ENCODE data around the gene PITPNM1.

DNA sequence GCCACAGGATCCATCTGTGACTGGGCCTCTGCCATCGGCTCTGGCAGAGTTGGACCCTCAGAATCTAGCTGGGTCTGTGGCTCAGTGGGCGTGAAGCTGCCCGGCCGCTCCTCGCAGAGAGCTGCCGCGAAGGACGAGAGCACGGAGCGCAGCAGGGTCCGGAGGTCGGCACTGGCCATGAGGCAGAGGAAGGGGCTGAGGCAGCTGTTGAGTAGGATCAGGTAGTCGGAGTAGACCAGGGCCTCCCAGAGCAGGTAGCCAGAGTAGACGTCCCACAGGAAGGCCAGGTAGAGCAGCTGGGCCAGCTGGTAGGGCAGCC lies 53.5 kb downstream of the PITPNM1 start:
- TF ChIP-seq, protein P1, sequence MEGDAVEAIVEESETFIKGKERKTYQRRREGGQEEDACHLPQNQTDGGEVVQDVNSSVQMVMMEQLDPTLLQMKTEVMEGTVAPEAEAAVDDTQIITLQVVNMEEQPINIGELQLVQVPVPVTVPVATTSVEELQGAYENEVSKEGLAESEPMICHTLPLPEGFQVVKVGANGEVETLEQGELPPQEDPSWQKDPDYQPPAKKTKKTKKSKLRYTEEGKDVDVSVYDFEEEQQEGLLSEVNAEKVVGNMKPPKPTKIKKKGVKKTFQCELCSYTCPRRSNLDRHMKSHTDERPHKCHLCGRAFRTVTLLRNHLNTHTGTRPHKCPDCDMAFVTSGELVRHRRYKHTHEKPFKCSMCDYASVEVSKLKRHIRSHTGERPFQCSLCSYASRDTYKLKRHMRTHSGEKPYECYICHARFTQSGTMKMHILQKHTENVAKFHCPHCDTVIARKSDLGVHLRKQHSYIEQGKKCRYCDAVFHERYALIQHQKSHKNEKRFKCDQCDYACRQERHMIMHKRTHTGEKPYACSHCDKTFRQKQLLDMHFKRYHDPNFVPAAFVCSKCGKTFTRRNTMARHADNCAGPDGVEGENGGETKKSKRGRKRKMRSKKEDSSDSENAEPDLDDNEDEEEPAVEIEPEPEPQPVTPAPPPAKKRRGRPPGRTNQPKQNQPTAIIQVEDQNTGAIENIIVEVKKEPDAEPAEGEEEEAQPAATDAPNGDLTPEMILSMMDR (conservative IDR thresholded peaks at IDR 0.05; ENCODE audit: low read depth in 2 of 2) = no peak
- TF ChIP-seq, protein P2, sequence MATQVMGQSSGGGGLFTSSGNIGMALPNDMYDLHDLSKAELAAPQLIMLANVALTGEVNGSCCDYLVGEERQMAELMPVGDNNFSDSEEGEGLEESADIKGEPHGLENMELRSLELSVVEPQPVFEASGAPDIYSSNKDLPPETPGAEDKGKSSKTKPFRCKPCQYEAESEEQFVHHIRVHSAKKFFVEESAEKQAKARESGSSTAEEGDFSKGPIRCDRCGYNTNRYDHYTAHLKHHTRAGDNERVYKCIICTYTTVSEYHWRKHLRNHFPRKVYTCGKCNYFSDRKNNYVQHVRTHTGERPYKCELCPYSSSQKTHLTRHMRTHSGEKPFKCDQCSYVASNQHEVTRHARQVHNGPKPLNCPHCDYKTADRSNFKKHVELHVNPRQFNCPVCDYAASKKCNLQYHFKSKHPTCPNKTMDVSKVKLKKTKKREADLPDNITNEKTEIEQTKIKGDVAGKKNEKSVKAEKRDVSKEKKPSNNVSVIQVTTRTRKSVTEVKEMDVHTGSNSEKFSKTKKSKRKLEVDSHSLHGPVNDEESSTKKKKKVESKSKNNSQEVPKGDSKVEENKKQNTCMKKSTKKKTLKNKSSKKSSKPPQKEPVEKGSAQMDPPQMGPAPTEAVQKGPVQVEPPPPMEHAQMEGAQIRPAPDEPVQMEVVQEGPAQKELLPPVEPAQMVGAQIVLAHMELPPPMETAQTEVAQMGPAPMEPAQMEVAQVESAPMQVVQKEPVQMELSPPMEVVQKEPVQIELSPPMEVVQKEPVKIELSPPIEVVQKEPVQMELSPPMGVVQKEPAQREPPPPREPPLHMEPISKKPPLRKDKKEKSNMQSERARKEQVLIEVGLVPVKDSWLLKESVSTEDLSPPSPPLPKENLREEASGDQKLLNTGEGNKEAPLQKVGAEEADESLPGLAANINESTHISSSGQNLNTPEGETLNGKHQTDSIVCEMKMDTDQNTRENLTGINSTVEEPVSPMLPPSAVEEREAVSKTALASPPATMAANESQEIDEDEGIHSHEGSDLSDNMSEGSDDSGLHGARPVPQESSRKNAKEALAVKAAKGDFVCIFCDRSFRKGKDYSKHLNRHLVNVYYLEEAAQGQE (IDR thresholded peaks at IDR 0.05; ENCODE audit: unreplicated experiment) = no peak
- TF ChIP-seq CREB1 (CRISPR knock-in tag; IDR thresholded peaks at IDR 0.05; ENCODE audit: low read depth) = no peak
- no peak for TF ChIP-seq EZH2 (IDR thresholded peaks at IDR 0.05; ENCODE audit: low read depth, unreplicated experiment)
- TF ChIP-seq NANOG (IDR thresholded peaks at IDR 0.05; ENCODE audit: borderline replicate concordance) = no peak
- TF ChIP-seq POLR2AphosphoS5 (IDR thresholded peaks at IDR 0.05; ENCODE audit: low read depth) = no peak
- TF ChIP-seq EZH2phosphoT487 (IDR thresholded peaks at IDR 0.05; ENCODE audit: unreplicated experiment) = no peak
